Endothelial cell (in vitro differentiated cells): ENCODE measurements around the gene INAFM2. TPM values are rescaled to one million over a fixed set of nuclear protein-coding genes. Genes with fewer than 3 reads are reported as not detected.

ENCODE experiments used
- DNase-seq: peaks from one replicate; pipeline ENCODE4 v3.0.0; 2021; ENCODE audit warnings: low spot score
- H3K27ac Mint-ChIP-seq: one replicate; pipeline ENCODE4 v1.8.0; 2021; ENCODE audit warnings: mixed read lengths, inconsistent platforms; ENCODE audit not compliant: unreplicated experiment
- H3K27me3 Mint-ChIP-seq: one replicate; pipeline ENCODE4 v1.8.0; 2021; ENCODE audit warnings: mild to moderate bottlenecking, moderate library complexity, mixed read lengths, inconsistent platforms; ENCODE audit not compliant: unreplicated experiment
- H3K36me3 Mint-ChIP-seq: one replicate; pipeline ENCODE4 v1.8.0; 2021; ENCODE audit warnings: mild to moderate bottlenecking, low read depth, mixed read lengths, inconsistent platforms; ENCODE audit not compliant: unreplicated experiment
- H3K4me1 Mint-ChIP-seq: one replicate; pipeline ENCODE4 v1.8.0; 2021; ENCODE audit warnings: mild to moderate bottlenecking, mixed read lengths, inconsistent platforms; ENCODE audit not compliant: unreplicated experiment
- H3K4me3 Mint-ChIP-seq: one replicate; pipeline ENCODE4 v1.8.0; 2021; ENCODE audit warnings: mild to moderate bottlenecking, mixed read lengths, inconsistent platforms; ENCODE audit not compliant: unreplicated experiment
- H3K9me3 Mint-ChIP-seq: one replicate; pipeline ENCODE4 v1.8.0; 2021; ENCODE audit warnings: mixed read lengths, inconsistent platforms; ENCODE audit not compliant: unreplicated experiment
- CTCF ChIP-seq: fragments of 200-600 bp; sonication (generic); IDR thresholded peaks from one replicate; pipeline ENCODE4 v1.5.0; 2021; ENCODE audit warnings: antibody characterized with exemption; ENCODE audit not compliant: unreplicated experiment
- total RNA-seq: library from RNA; stranded (reverse); fragmentation: NEBNext Ultra II Directional; extraction: Animal tissue kit (Norgen Biotek cat#: 25700); gene quantifications from one replicate; pipeline ENCODE4 v1.2.1, GENCODE V29; 2021; ENCODE audit not compliant: unreplicated experiment

Gene INAFM2
- total RNA-seq, 1 donor from 2014 or later, result 17.7 TPM

GRCh38 chr15:40365016-40365415 lies 41.5 kb downstream of the INAFM2 start:
- DNase-seq, result no peak
- Mint-ChIP-seq H3K4me1 (no peaks in the 10 kb centered on the region), H3K9me3 (no peaks in the 10 kb centered on the region), H3K27me3 (peaks cover 12% of the 10 kb centered on the region), H3K36me3 (peaks cover 3% of the 10 kb centered on the region), H3K27ac (no peak overlapping the region), H3K4me3 (no peak overlapping the region)
- no peak for TF ChIP-seq CTCF

- TF ChIP-seq CTCF, result no peak
- Mint-ChIP-seq H3K36me3 (peaks cover 3% of the 10 kb centered on the region), H3K9me3 (no peaks in the 10 kb centered on the region), H3K27me3 (peaks cover 11% of the 10 kb centered on the region), H3K4me1 (peaks cover 2% of the 10 kb centered on the region), H3K4me3 (no peak overlapping the region), H3K27ac (peak overlapping the region; percentile 43)
- no peak for DNase-seq
Measured at GRCh38 chr15:40365624-40366456, 42.3 kb downstream of the INAFM2 start.

- TF ChIP-seq CTCF, result no peak
- no peak for DNase-seq
- no peaks in the 10 kb centered on the region for H3K9me3 Mint-ChIP-seq
- peaks cover 11% of the 10 kb centered on the region for H3K4me1 Mint-ChIP-seq
- H3K27me3 Mint-ChIP-seq, result peaks cover 15% of the 10 kb centered on the region
- no peak overlapping the region for H3K4me3 Mint-ChIP-seq
- peaks cover 3% of the 10 kb centered on the region for H3K36me3 Mint-ChIP-seq
- H3K27ac Mint-ChIP-seq, result peak overlapping the region; percentile 43
Measured at GRCh38 chr15:40366457-40367370, 43.2 kb downstream of the INAFM2 start.

- no peak for DNase-seq
- Mint-ChIP-seq H3K36me3 (peaks cover 3% of the 10 kb centered on the region), H3K4me1 (peaks cover 17% of the 10 kb centered on the region), H3K27ac (no peak overlapping the region), H3K27me3 (peaks cover 15% of the 10 kb centered on the region), H3K4me3 (no peak overlapping the region), H3K9me3 (no peaks in the 10 kb centered on the region)
- TF ChIP-seq CTCF, result no peak
Measured at GRCh38 chr15:40367371-40367685, 43.8 kb downstream of the INAFM2 start.
